Hepatocyte (in vitro differentiated cells): ENCODE measurements around the gene RNF182. TPM values are rescaled to one million over a fixed set of nuclear protein-coding genes. Genes with fewer than 3 reads are reported as not detected.

Source experiments
- DNase-seq: peaks from one replicate; pipeline ENCODE4 v3.0.0-alpha.2; 2016; ENCODE audit warnings: low spot score
- H2AFZ ChIP-seq: fragments of 200-600 bp; sonication (generic); 2 replicates; pipeline ENCODE4 v1.6.0; 2016; ENCODE audit warnings: antibody characterized with exemption, mild to moderate bottlenecking
- H3K27ac ChIP-seq: fragments of 200-600 bp; sonication (generic); 2 replicates; pipeline ENCODE4 v1.5.1; 2016; ENCODE audit warnings: mild to moderate bottlenecking
- H3K27me3 ChIP-seq: fragments of 200-600 bp; sonication (generic); 2 replicates; pipeline ENCODE4 v1.6.1; 2016
- H3K36me3 ChIP-seq: fragments of 200-600 bp; sonication (generic); replicated peaks from 2 replicates; pipeline ENCODE4 v1.5.1; 2016; ENCODE audit warnings: low read depth; ENCODE audit not compliant: insufficient read depth
- H3K4me1 ChIP-seq: fragments of 200-600 bp; sonication (generic); 2 replicates; pipeline ENCODE4 v1.5.1; 2016; ENCODE audit warnings: mild to moderate bottlenecking, moderate library complexity; ENCODE audit not compliant: insufficient read depth
- H3K4me2 ChIP-seq: fragments of 200-600 bp; sonication (generic); 2 replicates; pipeline ENCODE4 v1.6.0; 2016
- H3K4me3 ChIP-seq: fragments of 200-600 bp; sonication (generic); 2 replicates; pipeline ENCODE4 v1.5.1; 2016; ENCODE audit warnings: mild to moderate bottlenecking
- H3K79me2 ChIP-seq: fragments of 200-600 bp; sonication (generic); 2 replicates; pipeline ENCODE4 v1.6.0; 2017; ENCODE audit warnings: mild to moderate bottlenecking
- H3K9me2 ChIP-seq: fragments of 200-600 bp; sonication (generic); replicated peaks from 2 replicates; pipeline ENCODE4 v1.6.0; 2017; ENCODE audit warnings: mild to moderate bottlenecking; ENCODE audit not compliant: insufficient read depth
- H3K9me3 ChIP-seq: fragments of 200-600 bp; sonication (generic); 2 replicates; pipeline ENCODE4 v1.5.1; 2016; ENCODE audit warnings: low read depth, mild to moderate bottlenecking
- H4K20me1 ChIP-seq: fragments of 200-600 bp; sonication (generic); 2 replicates; pipeline ENCODE4 v1.6.0; 2016; ENCODE audit warnings: mild to moderate bottlenecking; ENCODE audit not compliant: insufficient read depth, poor library complexity, severe bottlenecking
- CTCF ChIP-seq: fragments of 200-600 bp; sonication (generic); IDR thresholded peaks from 2 replicates; pipeline ENCODE4 v1.5.1; 2016; ENCODE audit warnings: antibody characterized with exemption, mild to moderate bottlenecking; ENCODE audit not compliant: poor library complexity
- EZH2 ChIP-seq: fragments of 200-600 bp; sonication (generic); IDR thresholded peaks from 2 replicates; pipeline ENCODE4 v1.6.1; 2016; ENCODE audit warnings: antibody characterized with exemption, mild to moderate bottlenecking, borderline replicate concordance
- EZH2phosphoT487 ChIP-seq: fragments of 200-600 bp; sonication (generic); IDR thresholded peaks from one replicate; pipeline ENCODE4 v1.6.1; 2018; ENCODE audit warnings: antibody characterized with exemption, mild to moderate bottlenecking, low read depth, moderate library complexity; ENCODE audit not compliant: unreplicated experiment, severe bottlenecking
- WGBS: methylation state at CpG from one replicate; pipeline ENCODE4 v1.1.6; 2016; ENCODE audit warnings: low lambda C conversion rate; ENCODE audit errors: missing lambda C conversion rate; 5-methylcytosine and 5-hydroxymethylcytosine counted together
- polyA plus RNA-seq: library from polyadenylated mRNA; unstranded; fragments of >200 nt; fragmentation: Nextera tagmentation; extraction: Ambion mirVana; gene quantifications from 2 replicates; pipeline ENCODE4 v1.2.1, GENCODE V29; 2016
- total RNA-seq: library from RNA; depleted of rRNA; stranded (reverse); fragments of >200 nt; gene quantifications from 2 replicates; pipeline ENCODE4 v1.2.3, GENCODE V29; 2014

Gene RNF182
- total and polyA plus RNA-seq, 2 experiments from 2014 or later = 2.0 TPM; not detected in 1

- no peaks in the 10 kb centered on the region for H3K36me3 ChIP-seq
- H3K9me3 ChIP-seq = no peaks in the 10 kb centered on the region
- WGBS = 65% methylated on average over 3 of the region's 3 CpGs
- no peak overlapping the region for H3K4me2 ChIP-seq
- H3K79me2 ChIP-seq = no peaks in the 10 kb centered on the region
- TF ChIP-seq EZH2phosphoT487 (no peak), CTCF (no peak), EZH2 (no peak)
- no peak overlapping the region for H3K4me3 ChIP-seq
- no peak overlapping the region for H3K27ac ChIP-seq
- no peak for DNase-seq
- no peaks in the 10 kb centered on the region for H3K4me1 ChIP-seq
- H2AFZ ChIP-seq = no peak overlapping the region
- H3K9me2 ChIP-seq = no peaks in the 10 kb centered on the region
- no peaks in the 10 kb centered on the region for H3K27me3 ChIP-seq
- no peaks in the 10 kb centered on the region for H4K20me1 ChIP-seq
Measured at GRCh38 chr6:14010275-14010674, 85.5 kb downstream of the RNF182 start.

DNA sequence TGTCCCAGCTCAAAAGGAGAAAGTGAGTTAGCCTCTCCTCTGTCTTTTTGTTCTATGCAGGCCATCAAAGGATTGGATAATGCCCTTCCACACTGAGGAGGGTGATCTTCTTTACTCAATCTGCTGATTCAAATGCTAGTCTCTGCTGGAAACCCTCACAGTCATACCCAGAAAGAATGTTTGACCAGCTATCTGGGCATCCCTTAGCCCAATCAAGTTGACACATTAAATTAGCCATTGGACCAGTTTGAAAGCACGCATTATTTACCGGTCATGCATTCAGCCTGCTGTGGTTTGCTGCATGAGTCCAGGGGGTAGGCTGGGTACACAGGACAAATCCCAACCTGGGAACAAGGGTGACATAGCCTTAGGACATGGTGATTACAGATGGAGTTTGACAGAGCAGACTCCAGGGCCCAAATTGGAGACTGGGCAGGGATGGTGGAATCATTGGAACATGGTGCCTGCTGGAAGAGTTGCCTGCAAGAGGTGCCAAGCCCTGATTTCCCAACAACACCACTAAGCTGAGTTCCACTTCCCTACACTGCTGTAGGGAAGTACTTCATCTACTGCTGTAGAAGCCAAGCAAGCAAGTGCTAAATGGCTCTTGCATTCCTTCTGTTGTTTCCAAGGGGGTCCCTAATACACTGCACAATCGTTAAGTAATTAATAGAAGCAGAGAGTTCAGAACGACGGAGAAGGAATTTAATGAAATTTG lies 87.7 kb downstream of the RNF182 start:
- Histone ChIP-seq H3K9me3 (no peaks in the 10 kb centered on the region), H4K20me1 (no peaks in the 10 kb centered on the region), H3K4me2 (no peak overlapping the region), H3K4me1 (no peaks in the 10 kb centered on the region), H3K79me2 (no peaks in the 10 kb centered on the region), H3K27me3 (peaks cover 2% of the 10 kb centered on the region), H3K27ac (no peak overlapping the region), H3K9me2 (no peaks in the 10 kb centered on the region), H2AFZ (no peak overlapping the region), H3K4me3 (no peak overlapping the region), H3K36me3 (no peaks in the 10 kb centered on the region)
- 93% methylated on average over 5 of the region's 5 CpGs for WGBS
- DNase-seq = no peak
- TF ChIP-seq EZH2phosphoT487 (no peak), CTCF (no peak), EZH2 (no peak)

- DNase-seq = no peak
- no peak overlapping the region for H3K4me2 ChIP-seq
- H3K27me3 ChIP-seq = peaks cover 2% of the 10 kb centered on the region
- H3K27ac ChIP-seq = no peak overlapping the region
- no peak overlapping the region for H2AFZ ChIP-seq
- no peaks in the 10 kb centered on the region for H3K79me2 ChIP-seq
- no peaks in the 10 kb centered on the region for H4K20me1 ChIP-seq
- WGBS = 90% methylated on average over 5 of the region's 5 CpGs
- no peaks in the 10 kb centered on the region for H3K36me3 ChIP-seq
- H3K4me1 ChIP-seq = no peaks in the 10 kb centered on the region
- no peak for TF ChIP-seq CTCF
- no peak for TF ChIP-seq EZH2
- TF ChIP-seq EZH2phosphoT487 = no peak
- H3K9me3 ChIP-seq = no peaks in the 10 kb centered on the region
- H3K9me2 ChIP-seq = no peaks in the 10 kb centered on the region
- H3K4me3 ChIP-seq = no peak overlapping the region
Measured at GRCh38 chr6:14015964-14016363, 91.2 kb downstream of the RNF182 start.
